NCI-H146 (cell line): ENCODE data around the gene DCAF11.
"Not testable (repeated sequence)": the region's sequence is repeated elsewhere in the genome, so short reads cannot be mapped to it uniquely, and the experiment has no call there.

ENCODE experiments used
- DNase-seq: peaks from one replicate; lab custom pipeline; 2025; lab: John Stamatoyannopoulos, UW

Gene DCAF11

GRCh38 chr14:24096545-24097181 lies 17.9 kb upstream of the DCAF11 start:
- DNase-seq = no peak

- no peak for DNase-seq
Measured at GRCh38 chr14:24098229-24098926, 16.2 kb upstream of the DCAF11 start.

GRCh38 chr14:24098927-24099813 lies 15.4 kb upstream of the DCAF11 start:
- DNase-seq = no peak

GRCh38 chr14:24100197-24100981 lies 14.2 kb upstream of the DCAF11 start:
- no peak for DNase-seq

- DNase-seq = no peak
Measured at GRCh38 chr14:24100982-24101494, 13.5 kb upstream of the DCAF11 start.

GRCh38 chr14:24102357-24103048 lies 12.1 kb upstream of the DCAF11 start:
- no peak for DNase-seq

- no peak for DNase-seq
Measured at GRCh38 chr14:24103451-24103850, 11.1 kb upstream of the DCAF11 start.

GRCh38 chr14:24105609-24106239 lies 8.9 kb upstream of the DCAF11 start:
- DNase-seq = not testable (repeated sequence)

GRCh38 chr14:24106672-24107271 lies 7.8 kb upstream of the DCAF11 start:
- DNase-seq = no peak

GRCh38 chr14:24108336-24108874 lies 6.2 kb upstream of the DCAF11 start:
- no peak for DNase-seq

GRCh38 chr14:24110060-24110459 lies 4.5 kb upstream of the DCAF11 start:
- no peak for DNase-seq

- DNase-seq = no peak
Measured at GRCh38 chr14:24110523-24110922, 4.1 kb upstream of the DCAF11 start.

GRCh38 chr14:24113379-24113800 lies 1.2 kb upstream of the DCAF11 start:
- DNase-seq = no peak

- DNase-seq = peak; percentile 84
Measured at GRCh38 chr14:24113801-24114531, 611 bp upstream of the DCAF11 start.

- DNase-seq = no peak
Measured at GRCh38 chr14:24115422-24116127, 998 bp downstream of the DCAF11 start.

- no peak for DNase-seq
Measured at GRCh38 chr14:24116128-24116814, 1.7 kb downstream of the DCAF11 start.

GRCh38 chr14:24117179-24117578 lies 2.6 kb downstream of the DCAF11 start:
- DNase-seq = no peak

GRCh38 chr14:24119691-24120090 lies 5.1 kb downstream of the DCAF11 start:
- no peak for DNase-seq
